GM06990 (cell line): Measurements from ENCODE around the gene WBP2NL.
"Not testable (repeated sequence)": the region's sequence is repeated elsewhere in the genome, so short reads cannot be mapped to it uniquely, and the experiment has no call there.

Source experiments
- DNase-seq: peaks from one replicate; pipeline ENCODE4 v3.0.0-alpha.2; 2011; ENCODE audit not compliant: insufficient read length; ENCODE audit errors: extremely low read depth
- H3K27me3 ChIP-seq: replicated peaks from 2 replicates; pipeline ENCODE4 v1.6.0; 2011; ENCODE audit warnings: low read length; ENCODE audit not compliant: control insufficient read depth, insufficient read depth
- H3K36me3 ChIP-seq: 2 replicates; pipeline ENCODE4 v1.5.1; 2011; ENCODE audit warnings: low read length; ENCODE audit not compliant: control insufficient read depth, insufficient read depth
- H3K4me3 ChIP-seq: replicated peaks from 2 replicates; pipeline ENCODE4 v1.5.1; 2011; ENCODE audit warnings: low read depth, mild to moderate bottlenecking, control low read depth, low read length
- TF ChIP-seq, protein P1 (sequence below): IDR thresholded peaks from 2 replicates; pipeline ENCODE4 v1.5.1; 2011; ENCODE audit warnings: low read length, control low read depth, mild to moderate bottlenecking, inconsistent platforms; ENCODE audit not compliant: insufficient read depth, poor library complexity, severe bottlenecking

The WBP2NL gene, protein sequence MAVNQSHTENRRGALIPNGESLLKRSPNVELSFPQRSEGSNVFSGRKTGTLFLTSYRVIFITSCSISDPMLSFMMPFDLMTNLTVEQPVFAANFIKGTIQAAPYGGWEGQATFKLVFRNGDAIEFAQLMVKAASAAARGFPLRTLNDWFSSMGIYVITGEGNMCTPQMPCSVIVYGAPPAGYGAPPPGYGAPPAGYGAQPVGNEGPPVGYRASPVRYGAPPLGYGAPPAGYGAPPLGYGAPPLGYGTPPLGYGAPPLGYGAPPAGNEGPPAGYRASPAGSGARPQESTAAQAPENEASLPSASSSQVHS

GRCh38 chr22:41998361-41999261, at the start of gene WBP2NL:
TSS of gene WBP2NL (plus strand) at chr22:41998788. CDS start at chr22:41998819, 31 bp downstream.
- TF ChIP-seq, protein P1, sequence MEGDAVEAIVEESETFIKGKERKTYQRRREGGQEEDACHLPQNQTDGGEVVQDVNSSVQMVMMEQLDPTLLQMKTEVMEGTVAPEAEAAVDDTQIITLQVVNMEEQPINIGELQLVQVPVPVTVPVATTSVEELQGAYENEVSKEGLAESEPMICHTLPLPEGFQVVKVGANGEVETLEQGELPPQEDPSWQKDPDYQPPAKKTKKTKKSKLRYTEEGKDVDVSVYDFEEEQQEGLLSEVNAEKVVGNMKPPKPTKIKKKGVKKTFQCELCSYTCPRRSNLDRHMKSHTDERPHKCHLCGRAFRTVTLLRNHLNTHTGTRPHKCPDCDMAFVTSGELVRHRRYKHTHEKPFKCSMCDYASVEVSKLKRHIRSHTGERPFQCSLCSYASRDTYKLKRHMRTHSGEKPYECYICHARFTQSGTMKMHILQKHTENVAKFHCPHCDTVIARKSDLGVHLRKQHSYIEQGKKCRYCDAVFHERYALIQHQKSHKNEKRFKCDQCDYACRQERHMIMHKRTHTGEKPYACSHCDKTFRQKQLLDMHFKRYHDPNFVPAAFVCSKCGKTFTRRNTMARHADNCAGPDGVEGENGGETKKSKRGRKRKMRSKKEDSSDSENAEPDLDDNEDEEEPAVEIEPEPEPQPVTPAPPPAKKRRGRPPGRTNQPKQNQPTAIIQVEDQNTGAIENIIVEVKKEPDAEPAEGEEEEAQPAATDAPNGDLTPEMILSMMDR, result no peak
- peak within 1 kb of the TSS; percentile 76 for H3K4me3 ChIP-seq
- peak; percentile 92 for DNase-seq
- H3K36me3 ChIP-seq, result peaks cover 2% of the 10 kb centered on the region
- H3K27me3 ChIP-seq, result no peaks in the 10 kb centered on the region

DNA sequence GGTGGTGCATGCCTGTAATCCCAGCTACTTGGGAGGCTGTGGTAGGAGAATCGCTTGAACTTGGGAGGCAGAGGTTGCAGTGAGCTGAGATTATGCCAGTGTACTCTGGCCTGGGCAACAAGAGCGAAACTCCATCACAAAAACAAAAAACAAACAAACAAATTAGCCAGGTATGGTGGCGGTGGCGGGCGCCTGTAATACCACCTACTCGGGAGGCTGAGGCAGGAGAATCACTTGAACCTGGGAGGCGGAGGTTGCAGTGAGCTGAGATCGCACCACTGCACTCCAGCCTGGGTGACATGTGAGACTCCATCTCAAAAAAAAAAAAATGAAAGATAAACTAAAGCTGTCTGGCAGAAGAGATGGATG, 49.7 kb upstream of the WBP2NL start:
- peak overlapping the region; percentile 43; the same call in 1 of the 2 replicates for H3K4me3 ChIP-seq
- DNase-seq, H3K36me3 ChIP-seq, H3K27me3 ChIP-seq: not testable (repeated sequence)

DNA sequence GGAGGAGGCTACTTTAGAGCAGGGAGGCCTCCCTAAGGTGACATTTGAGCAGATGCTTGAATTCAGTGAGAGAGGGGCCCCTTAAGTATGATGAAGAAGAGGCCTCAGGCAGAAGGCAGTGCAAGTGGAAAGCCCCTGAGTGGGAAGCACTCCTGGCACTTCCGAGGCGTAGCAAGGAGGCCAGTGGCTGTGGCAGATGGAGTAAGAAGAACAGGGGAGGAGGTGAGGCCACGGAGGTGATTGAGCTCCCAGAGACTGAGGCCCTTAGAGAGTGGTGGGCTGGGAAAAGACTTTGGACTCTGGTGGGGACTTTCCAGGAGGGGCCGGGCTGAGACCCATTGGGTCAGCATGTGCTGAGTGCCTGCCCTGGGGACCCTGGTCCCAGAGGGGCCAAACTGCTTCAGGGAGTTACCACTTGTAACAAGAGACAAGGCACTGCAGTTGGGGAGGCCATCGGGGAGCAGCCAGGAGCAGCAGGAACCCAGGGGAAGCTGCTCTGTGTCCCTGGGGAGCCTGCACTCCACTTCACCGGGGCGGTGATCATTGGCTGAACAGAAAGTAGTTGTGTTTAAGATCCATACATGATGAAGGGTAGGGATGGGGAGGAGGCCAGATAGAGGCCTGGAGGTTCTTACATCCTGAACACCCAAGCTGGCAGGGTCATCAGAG, 49.2 kb upstream of the WBP2NL start:
- Histone ChIP-seq H3K4me3 (peak overlapping the region; percentile 43), H3K36me3 (no peaks in the 10 kb centered on the region), H3K27me3 (no peaks in the 10 kb centered on the region)
- TF ChIP-seq, protein P1, result no peak
- DNase-seq, result peak; percentile 76

DNA sequence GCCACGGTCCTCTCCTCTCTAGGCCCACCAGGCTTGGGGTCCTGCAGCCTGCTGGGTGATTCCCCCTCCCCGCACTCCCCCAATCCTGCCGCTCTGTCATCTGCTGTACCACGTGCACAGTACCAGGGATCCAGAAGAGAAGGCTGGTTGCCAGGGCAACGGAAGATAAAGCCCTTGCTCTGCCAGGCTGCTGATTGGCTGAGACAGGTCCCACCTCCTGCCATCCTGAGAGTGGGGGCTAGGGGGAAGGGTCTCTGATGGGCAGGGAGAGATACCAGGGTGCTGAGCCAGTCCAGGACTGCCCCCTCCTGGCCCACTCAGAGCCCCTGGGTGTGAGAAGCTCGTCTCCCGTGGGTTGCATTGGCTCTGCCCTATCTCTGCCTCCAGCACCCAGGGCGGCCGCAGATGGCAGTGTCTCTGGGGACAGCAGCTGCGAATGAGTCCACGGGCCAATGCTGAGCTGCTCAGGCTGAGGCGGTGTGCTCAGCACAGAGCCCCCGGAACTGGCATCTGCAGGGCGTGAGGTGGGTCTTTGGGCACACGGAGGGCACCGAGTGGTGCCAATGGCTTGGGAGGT, 46.6 kb upstream of the WBP2NL start, which contains the start of gene SMIM45:
SMIM45 (plus strand) TSS at position 253 of the 577 bp plus-strand sequence.
- TF ChIP-seq, protein P1, result peak; percentile 14
- no peaks in the 10 kb centered on the region for H3K27me3 ChIP-seq
- no peak for DNase-seq
- H3K36me3 ChIP-seq, result no peaks in the 10 kb centered on the region
- no peak within 1 kb of the TSS for H3K4me3 ChIP-seq

DNA sequence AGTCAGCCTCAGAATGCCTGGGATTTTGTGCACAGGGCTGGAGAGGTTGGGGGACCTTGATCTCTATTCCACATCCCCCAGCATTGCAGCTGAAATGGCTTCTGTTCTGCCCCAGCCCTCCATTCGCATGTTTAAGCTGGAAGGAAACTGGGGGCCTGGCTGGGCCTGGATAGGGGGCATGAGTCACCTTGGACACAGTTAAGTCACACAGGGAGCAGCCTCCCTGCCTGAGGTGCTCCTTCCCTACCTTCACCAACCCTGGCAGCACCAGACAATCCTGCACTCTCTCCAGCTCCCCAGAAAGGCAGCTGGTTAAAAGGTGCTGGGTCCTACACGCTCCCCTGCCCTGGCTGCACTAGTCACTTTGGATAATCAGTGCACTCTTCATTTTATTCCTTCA, 45.9 kb upstream of the WBP2NL start:
- H3K4me3 ChIP-seq, result no peak overlapping the region
- no peaks in the 10 kb centered on the region for H3K36me3 ChIP-seq
- TF ChIP-seq, protein P1, result no peak
- H3K27me3 ChIP-seq, result no peaks in the 10 kb centered on the region
- no peak for DNase-seq
